Myocyte (in vitro differentiated cells): Measurements from ENCODE around the gene PEX7. TPM values are rescaled to one million over a fixed set of nuclear protein-coding genes. Genes with fewer than 3 reads are reported as not detected.
"Not testable (repeated sequence)": the region's sequence is repeated elsewhere in the genome, so short reads cannot be mapped to it uniquely, and the experiment has no call there.

Source experiments
- DNase-seq: peaks from one replicate; pipeline ENCODE4 v3.0.0-alpha.2; 2012; ENCODE audit warnings: low read depth
- total RNA-seq: library from RNA; depleted of rRNA; stranded (reverse); fragments of >200 nt; gene quantifications from 2 replicates; pipeline ENCODE4 v1.2.3, GENCODE V29; 2014

Gene PEX7
- total RNA-seq, 1 donor from 2014 or later, result 13.7 TPM

DNA sequence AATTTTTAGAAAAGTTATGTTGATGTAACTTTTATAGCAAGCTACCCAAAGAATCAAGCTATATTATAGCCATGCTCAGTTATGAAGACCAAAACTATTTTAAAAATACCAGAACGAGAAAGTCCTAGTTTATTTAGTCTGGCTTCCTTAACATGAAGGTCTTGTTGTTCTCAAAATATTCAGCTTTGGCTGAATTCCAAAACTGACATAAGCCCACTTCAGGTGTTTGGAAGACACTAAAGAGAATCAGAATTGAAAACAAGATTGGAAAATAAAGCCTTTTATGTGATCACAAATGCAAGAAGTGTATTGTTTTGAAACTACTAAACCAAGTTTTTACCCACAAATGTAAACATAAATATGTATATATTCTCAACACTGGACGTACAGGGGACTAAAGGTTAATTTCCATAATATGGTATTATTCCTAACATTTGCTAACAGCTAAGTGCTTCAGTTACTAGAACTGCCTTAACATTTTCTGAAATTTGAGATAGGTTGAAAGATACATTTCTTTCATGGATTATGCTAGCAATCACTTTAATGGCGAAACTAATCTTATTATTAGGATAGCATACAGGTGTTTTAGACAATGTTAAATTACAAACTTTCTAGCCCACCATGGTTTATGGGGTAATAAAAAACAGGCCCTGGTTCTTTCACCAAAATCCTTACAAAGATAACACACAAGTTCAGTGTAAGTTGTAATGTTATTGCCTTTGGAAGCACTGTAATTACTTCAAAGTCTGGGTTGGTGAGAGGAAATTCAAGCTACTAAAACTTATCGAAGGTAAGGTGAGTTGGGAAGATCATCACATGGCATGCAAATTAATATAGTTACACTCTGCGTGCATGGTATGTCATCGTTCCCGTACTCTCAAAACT, 31.7 kb upstream of the PEX7 start:
- DNase-seq, result no peak

DNA sequence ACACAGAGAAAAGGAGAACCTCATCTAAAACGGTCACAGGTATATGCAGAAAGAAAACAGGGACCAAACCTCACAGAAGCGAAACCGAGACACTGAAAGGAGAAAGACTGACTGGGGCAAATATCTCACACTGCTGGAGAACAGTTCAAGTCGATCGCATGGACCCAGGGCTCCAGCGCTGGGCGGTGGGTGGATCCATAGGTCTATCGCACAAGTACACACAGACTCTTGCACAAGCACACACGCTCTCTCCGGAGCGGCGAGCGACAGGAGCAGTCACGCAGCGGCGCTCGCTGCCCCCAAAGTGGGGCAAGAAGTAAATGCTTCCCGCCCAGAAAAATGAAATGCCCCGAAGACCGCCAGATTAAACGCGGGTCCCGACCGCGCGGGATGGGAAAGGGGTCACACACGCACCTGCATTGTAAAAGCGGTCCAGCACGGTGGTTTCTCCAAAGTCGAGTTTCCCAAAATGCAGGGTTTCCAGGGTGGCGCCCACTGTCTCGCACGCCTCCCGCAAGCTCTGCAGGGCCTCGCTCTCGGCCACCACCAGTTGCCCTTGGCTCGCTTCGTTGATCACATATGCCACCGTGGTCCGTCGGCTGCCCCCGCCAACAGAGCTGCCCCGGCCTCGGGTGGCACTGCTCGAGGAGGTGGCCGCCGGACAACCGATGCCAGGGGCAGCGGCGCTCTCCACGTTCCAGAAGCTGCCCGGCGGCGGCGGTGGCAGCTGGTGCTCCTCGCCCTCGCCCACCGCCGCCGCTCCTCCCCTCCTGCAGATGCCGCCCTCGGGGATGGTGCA, 30.9 kb upstream of the PEX7 start:
- peak; percentile 69 for DNase-seq

DNA sequence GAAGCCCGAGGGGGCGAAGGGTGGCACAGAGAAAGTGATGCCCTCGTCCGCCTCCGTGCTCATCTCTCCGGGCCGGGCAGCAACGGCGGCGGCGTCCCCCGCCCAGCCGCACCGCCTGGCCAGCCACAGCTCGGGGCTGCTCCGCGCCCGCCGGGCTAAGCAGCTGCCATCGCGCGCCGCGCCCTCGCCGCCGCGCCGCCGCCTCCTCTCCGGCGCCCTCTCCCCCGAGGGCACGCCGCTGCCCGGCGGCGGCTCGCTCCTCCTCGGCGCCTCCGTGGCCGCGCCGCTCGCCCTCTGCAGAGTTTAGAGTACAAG, 30.3 kb upstream of the PEX7 start:
- no peak for DNase-seq

DNA sequence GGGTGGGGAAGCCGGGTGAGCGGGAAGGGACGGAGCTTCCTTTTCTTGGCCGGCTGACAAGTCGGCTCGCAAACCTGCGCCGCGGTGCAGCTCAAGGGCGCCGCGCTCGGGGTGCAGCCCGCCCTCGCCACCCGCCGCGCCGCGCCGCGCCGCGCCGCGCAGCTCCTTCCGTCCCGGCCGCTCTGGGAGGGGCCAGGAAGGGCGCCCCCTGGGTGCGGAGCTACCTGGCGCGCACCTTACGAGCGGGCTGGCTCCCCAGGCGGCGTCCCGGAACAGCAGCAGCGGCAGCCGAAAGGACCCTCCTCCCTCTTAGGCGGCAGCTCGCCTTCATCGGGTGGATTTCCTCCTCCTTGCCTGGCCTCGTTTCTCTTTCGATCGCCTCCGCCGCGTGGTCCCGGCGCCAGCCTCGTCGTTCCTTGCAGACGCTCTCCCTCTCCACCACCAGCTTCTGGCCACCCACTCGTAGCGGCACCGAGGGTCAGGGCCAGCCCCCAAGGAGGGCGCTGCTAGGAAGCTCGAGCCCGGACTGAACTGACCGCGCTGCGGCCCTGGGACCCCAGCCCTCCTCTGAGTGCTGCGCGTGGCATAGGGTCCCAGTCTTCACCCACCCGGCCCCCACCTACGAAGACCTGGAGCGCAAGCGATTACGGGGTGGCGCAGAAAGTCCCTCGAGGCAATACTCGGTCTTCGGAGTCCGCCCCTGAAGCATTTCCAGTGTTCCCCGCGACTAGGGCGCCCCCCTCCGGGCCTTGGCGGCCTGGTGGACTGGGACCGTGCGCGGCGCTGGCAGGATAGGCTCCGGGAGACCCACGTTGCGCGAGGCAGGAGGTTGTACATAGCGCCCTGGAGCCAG, 29.8 kb upstream of the PEX7 start, which contains the start of gene MAP3K5:
TSS of gene MAP3K5 (minus strand) at position 68 of the 853 bp plus-strand sequence. CDS start 320 bp downstream, outside the sequence.
- peak; percentile 94 for DNase-seq

DNA sequence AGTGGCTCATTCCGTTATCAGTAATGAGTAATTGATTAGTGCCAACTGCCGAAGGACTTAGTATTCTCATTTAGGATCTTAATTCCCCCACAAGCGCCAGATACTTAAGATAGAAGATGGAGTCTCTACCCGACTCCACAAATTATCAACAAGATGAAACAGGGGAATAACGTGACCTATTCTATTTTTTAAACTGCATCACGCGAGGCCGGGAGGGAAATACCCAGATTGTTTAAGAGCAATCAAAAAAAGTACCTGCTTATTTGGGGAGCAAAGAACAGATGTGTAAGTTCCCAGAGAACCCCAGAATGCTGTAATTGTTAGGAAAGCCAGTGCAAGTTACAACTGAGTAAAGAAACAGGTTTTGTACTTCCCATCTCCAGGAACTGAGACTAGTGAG, 29.0 kb upstream of the PEX7 start:
- no peak for DNase-seq

DNA sequence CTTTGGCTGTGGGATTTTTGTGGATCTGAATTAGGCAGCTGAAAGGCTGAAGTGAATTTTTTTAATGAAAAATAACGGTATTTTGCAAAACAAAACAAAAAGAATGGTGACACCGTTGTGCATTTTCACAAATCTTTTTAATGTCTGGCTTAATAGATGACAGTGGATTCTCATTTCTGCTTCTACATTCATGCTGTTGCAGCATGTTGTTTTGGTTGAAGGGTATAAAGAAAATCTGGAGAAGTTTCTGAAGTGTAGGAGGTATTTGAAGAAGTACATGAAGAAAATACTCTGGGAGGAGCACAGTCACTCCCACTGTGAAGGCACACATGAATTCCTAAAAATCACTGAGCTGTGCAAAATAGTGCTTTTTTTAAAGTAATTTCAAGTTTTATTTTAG, 27.0 kb upstream of the PEX7 start:
- DNase-seq, result no peak

DNA sequence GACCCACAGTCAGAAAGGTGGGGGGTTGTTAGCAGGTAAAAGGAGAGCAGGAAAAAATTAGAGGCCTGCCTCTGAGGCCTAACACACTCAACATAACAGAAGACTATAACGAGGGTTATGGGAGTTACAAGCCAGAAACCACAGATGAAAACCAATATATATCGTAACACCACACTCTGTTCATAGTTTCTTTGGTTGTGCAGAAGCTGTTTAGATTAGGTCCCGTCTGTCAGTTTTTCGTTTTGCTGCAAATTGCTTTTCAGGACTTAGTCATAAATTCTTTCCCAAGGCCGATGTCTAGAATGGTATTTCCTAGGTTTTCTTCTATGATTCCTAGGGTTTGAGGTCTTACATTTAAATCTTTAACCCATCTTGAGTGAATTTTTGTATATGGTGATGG, 26.4 kb upstream of the PEX7 start:
- DNase-seq, result no peak

DNA sequence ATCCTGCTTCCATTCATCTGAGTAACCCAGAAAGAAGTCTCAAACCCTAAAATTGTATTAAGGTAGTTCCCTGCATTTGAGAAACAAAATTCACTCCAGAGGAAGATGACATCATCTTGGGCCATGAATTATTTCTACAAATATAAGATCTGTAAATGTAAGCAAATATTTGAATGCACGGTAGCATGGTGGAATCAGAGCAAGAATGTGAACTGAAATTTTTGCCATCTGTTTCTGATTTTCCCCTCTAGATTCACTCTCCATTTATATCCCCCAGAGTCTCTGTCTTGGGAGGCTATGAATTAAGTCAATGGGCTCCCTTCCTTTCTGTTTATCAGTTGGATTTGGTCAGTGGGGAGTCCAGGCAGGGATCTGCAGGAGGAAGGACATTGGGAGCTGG, 24.3 kb upstream of the PEX7 start:
- DNase-seq, result no peak

DNA sequence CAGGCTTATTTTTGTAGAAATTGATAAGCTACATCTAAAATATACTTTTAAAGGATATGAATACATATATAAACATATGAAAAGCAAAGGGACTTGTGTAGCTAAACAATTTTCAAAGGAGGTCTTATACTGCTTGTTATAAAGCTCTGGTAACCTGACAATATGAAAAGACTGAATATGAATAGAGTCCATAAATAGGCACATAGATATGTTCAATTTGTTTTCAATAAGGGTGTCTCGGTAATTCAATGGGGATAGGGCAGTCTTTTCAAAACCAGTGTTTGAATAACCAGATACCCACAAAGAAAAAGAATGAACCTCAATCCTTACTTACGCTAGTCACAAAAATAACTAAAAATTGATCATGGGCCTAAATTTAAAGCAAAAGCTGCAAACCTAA, 20.8 kb upstream of the PEX7 start:
- DNase-seq, result no peak

DNA sequence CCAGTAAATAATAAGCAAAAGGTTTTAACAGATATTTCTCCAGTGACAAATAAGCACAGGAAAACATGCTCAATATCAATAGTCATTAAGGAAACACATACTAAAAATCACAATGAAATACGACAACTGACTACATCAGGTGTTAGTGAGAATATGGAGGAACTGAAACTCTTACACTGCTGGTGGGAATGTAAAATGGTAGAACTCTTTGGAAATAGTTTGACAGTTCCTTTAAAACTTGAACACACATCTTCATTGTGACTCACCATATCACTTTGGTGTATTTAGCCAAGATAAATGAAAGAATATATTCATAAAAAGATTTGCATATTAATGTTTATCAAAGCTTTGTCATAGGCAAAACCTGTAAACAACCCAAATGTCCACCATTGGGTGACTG, 18.8 kb upstream of the PEX7 start:
- no peak for DNase-seq

DNA sequence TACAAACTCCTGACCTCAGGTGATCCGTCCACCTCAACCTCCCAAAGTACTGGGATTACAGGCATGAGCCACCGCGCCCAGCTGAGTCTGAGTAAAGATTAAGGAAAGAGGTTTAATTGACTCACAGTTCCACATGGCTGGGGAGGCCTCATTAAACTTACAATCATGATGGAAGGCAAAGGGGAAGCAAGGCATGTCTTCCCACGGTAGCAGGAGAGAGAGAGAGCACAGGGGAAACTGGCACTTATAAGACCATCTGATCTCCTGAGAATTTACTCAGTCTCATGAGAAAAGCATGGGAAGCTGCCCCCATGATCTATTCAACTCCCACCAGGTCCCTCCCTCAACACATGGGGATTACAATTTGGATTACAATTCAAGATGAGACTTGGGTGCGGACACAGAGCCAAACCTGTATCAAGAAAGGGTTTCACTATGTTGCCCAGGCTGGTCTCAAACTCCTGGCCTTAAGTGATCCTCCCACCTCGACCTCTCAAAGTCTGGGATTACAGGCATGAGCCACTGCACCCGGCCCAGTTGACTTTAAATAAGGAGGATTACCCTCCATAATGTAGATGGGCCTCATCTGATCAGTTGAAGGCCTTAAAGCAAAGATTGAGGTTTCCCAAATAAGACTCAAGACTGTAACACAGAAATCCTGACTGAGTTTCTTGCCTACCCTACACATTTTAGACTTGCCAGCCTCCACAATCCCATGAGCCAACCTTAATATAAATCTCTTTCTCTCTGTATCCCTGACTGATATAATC, 13.1 kb upstream of the PEX7 start:
- DNase-seq, result no peak

DNA sequence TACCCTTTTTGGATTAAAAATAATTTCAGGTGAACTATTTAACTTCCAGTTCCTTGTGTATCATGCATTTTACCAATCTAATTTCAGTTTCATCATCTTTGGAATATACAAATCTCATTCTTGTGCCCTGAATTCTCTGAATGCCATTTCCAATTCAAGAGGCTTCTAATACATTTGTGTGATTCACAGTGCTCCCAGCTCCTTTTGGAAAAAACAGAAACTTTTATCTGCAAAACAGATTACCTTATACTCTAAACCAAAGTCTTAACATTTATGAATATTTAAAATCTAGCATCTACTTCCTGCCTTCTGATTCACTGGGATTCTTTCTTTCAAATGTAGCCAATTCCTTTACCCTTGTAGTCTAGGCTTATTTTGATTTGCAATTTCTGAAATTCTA, 11.1 kb upstream of the PEX7 start:
- DNase-seq, result no peak

DNA sequence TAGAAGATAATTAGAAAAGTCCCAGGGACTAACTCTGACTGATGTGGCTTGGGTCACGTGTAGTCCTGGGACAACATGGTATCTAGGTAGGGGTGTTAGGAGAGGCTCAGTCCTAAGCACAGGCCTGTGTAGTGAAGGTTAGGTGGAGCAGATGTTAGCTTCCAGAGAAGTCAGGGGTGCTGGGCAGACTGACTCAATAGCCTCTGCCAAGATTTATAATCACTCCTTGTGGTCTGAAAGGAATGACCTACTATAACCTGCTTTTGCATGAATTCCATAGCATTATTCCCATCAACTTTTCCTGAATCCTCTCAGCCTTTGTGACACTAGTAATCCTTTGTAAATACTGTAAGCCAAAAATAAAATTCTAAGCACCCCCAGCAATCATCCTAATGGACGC, 10.2 kb upstream of the PEX7 start:
- no peak for DNase-seq

DNA sequence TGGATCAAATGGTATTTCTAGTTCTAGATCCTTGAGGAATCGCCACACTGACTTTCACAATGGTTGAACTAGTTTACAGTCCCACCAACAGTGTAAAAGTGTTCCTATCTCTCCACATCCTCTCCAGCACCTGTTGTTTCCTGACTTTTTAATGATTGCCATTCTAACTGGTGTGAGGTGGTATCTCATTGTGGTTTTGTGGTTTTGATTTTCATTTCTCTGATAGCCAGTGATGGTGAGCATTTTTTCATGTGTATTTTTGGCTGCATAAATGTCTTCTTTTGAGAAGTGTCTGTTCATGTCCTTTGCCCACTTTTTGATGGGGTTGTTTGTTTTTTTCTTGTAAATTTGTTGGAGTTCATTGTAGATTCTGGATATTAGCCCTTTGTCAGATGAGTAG, 6.8 kb upstream of the PEX7 start:
- not testable (repeated sequence) for DNase-seq

DNA sequence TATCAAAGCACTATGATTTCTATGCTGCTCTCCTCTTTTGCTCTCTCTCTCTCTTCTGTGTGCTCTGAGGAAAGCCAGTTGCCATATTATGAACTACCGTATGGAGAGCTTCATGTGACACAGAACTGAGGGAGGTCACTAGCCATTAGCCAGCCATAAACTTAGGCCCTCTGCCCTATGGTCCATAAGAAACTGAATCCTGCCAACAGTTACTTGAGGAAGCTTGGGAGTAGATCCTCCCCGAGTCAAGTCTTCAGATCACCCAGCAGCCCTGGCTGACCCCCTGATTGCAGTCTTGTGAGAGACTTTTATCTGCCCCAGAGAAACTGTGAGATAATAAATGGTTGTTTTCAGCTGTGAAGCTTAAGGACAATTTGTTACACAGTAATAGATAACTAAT, 5.7 kb upstream of the PEX7 start:
- DNase-seq, result no peak

DNA sequence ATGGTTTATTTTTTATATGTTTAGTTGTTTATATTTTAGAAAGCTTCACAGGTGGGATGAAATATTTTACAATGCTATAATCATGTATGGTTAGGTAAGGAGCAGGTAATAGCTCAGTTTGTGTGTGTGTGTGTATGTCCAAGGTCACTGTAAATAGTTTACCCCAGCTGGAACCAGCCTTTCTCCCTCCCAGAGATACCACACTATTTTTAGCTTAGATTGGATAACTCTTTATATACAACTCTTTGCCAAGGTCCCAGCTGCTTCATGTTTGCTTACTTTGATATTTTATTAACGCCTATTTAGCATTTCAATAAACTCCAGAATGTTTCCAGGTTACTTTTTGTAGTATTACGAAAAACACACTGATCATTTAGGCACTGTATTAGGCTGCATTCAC, 1.8 kb upstream of the PEX7 start:
- DNase-seq, result peak; percentile 47

DNA sequence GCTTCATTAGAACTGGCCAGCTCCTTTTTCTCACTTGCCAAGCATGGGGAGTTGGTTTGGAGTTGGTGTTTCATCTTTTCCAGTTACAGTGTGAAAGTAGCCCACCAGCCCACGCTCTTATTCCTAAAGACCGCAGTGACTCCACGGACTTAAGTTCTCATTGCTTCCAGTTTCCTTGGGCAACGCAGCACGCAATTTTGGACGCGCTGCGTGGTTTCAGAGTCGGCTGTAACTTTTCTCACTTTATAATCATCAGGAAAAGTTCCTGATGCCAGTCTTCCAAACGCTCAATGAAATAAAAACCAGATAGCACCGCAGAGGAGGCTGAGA, 381 bp upstream of the PEX7 start:
- DNase-seq, result no peak

DNA sequence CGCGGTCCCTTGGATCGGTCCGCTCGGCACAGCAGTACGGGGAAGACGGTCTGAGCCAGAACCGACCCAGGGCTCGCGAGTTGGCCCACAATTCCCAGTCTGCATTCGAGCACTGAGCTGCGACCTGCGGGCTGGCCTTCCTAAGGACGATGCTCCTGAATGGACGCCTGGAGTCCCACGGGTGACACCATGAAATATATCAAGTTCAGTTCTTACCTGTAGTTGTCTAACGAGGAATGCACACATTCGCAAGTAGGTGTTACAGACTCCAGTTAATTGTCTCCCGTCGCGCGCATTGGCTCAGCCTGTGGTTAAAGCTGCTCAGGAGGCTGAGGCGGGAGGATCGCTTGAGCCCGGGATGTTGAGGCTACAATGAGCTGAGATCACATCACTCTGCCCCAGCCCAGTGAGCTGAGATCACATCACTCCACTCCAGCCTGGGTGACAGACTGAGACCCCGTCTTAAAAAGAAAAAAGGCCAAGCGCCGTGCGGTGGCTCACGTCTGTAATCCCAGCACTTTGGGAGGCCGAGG, 802 bp downstream of the PEX7 start:
- DNase-seq, result no peak

DNA sequence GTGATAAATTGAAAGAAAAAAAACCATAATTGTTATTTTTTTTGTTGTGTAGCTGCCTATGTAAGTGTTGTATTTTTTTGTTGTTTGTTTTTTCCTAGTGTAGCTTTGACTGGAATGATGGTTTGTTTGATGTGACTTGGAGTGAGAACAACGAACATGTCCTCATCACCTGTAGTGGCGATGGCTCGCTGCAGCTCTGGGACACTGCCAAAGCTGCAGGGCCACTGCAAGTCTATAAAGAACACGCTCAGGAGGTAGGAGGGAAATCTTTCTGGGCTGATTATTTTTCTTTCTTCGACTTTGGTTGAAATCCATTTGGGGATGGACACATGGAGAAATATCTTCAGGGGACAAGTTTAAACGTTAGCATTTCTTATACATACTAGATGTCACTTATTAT, 3.8 kb downstream of the PEX7 start:
- DNase-seq, result no peak

DNA sequence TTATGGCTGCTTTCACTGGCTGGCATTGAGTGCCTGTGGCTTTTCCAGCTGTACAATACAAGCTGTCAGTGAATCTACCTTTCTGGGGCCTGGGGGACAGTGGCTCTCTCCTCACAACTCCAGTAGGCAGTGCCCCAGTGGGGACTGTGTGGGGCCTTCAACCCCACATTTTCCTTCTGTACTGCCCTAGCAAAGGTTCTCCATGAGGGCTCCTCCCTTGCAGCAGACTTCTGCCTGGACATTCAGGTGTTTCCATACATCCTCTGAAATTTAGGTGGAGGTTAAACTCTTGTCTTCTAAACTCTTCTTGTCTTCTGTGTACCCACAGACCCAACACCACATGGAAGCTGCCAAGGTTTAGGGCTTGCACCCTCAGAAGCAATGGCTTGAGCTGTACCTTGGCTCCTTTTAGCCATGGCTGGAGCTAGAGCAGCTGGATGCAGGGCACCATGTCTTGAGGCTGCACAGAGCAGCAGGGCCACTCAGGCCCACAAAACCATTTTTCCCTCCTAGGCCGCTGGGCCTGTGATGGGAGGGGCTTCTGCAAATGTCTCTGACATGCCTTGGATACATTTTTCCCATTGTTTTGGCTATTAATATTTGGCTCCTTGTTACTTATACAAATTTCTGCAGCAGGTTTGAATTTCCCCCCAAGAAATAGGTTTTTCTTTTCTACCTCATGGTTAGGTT, 9.6 kb downstream of the PEX7 start:
- DNase-seq, result no peak
